ENCODE results near the gene MYO16.

Gene MYO16

GRCh38 chr13:108629181-108629752 lies at the start of gene MYO16:
TSS of gene MYO16 (plus strand) at chr13:108629611. CDS start at chr13:108629845, 234 bp downstream.
- no peak for FAIRE-seq

- FAIRE-seq = no peak
These were observed 42.6 kb upstream of the MYO16 start for GRCh38 chr13:108586826-108587225.

- no peak for FAIRE-seq
These were observed 40.9 kb upstream of the MYO16 start for GRCh38 chr13:108588516-108588915.

- no peak for FAIRE-seq
These were observed 35.3 kb upstream of the MYO16 start for GRCh38 chr13:108594153-108594552.

- FAIRE-seq = no peak
These were observed 33.8 kb upstream of the MYO16 start for GRCh38 chr13:108595436-108596274.

GRCh38 chr13:108597943-108598342 lies 31.5 kb upstream of the MYO16 start:
- FAIRE-seq = no peak

GRCh38 chr13:108606424-108606823 lies 23.0 kb upstream of the MYO16 start:
- no peak for FAIRE-seq

GRCh38 chr13:108609353-108609752 lies 20.1 kb upstream of the MYO16 start:
- FAIRE-seq = no peak

GRCh38 chr13:108610507-108610906 lies 18.9 kb upstream of the MYO16 start:
- no peak for FAIRE-seq

GRCh38 chr13:108615241-108615640 lies 14.2 kb upstream of the MYO16 start:
- FAIRE-seq = no peak

- no peak for FAIRE-seq
These were observed 11.2 kb upstream of the MYO16 start for GRCh38 chr13:108618233-108618632.

GRCh38 chr13:108621462-108621861 lies 7.9 kb upstream of the MYO16 start:
- no peak for FAIRE-seq

- FAIRE-seq = no peak
These were observed 5.3 kb upstream of the MYO16 start for GRCh38 chr13:108624108-108624507.

- no peak for FAIRE-seq
These were observed 4.4 kb upstream of the MYO16 start for GRCh38 chr13:108624979-108625378.

- FAIRE-seq = no peak
These were observed 577 bp downstream of the MYO16 start for GRCh38 chr13:108629988-108630387.

- no peak for FAIRE-seq
These were observed 3.3 kb downstream of the MYO16 start for GRCh38 chr13:108632649-108633167.

GRCh38 chr13:108638901-108639300 lies 9.5 kb downstream of the MYO16 start:
- FAIRE-seq = no peak

GRCh38 chr13:108643646-108644353 lies 14.4 kb downstream of the MYO16 start:
- no peak for FAIRE-seq

- no peak for FAIRE-seq
These were observed 16.0 kb downstream of the MYO16 start for GRCh38 chr13:108645376-108645775.

- no peak for FAIRE-seq
These were observed 20.9 kb downstream of the MYO16 start for GRCh38 chr13:108650271-108650670.

GRCh38 chr13:108656742-108657141 lies 27.3 kb downstream of the MYO16 start:
- no peak for FAIRE-seq

- no peak for FAIRE-seq
These were observed 28.1 kb downstream of the MYO16 start for GRCh38 chr13:108657519-108657918.

GRCh38 chr13:108662528-108662927 lies 33.1 kb downstream of the MYO16 start:
- no peak for FAIRE-seq

- no peak for FAIRE-seq
These were observed 34.3 kb downstream of the MYO16 start for GRCh38 chr13:108663710-108664109.
